Activated CD4-positive, alpha-beta memory T cell treated with anti-CD3 and anti-CD28 coated beads, Interleukin-2, amount 10 ng/mL, durations not matched to agents 7 days and 5 days (primary cell): ENCODE measurements around the gene ANKFY1. TPM values are rescaled to one million over a fixed set of nuclear protein-coding genes. Genes with fewer than 3 reads are reported as not detected.
"Not testable (repeated sequence)": the region's sequence is repeated elsewhere in the genome, so short reads cannot be mapped to it uniquely, and the experiment has no call there.

Source experiments
- CTCF ChIA-PET: fragments of 350-600 bp; sonication (Branson Sonifier 250); formaldehyde crosslinking; loops from one replicate; lab custom pipeline; 2021; ENCODE audit warnings: antibody characterized with exemption, inconsistent platforms; lab: Charles Lee
- POLR2A ChIA-PET: fragments of 350-600 bp; sonication (Branson Sonifier 250); formaldehyde crosslinking; loops from one replicate; lab custom pipeline; 2021; ENCODE audit warnings: antibody characterized with exemption; lab: Charles Lee
- DNase-seq: peaks from one replicate; pipeline ENCODE4 v3.0.0-alpha.2; 2020
- H3K27ac Mint-ChIP-seq: one replicate; pipeline ENCODE4 v1.8.0; 2021; ENCODE audit warnings: mild to moderate bottlenecking, mixed read lengths
- H3K27me3 Mint-ChIP-seq: one replicate; pipeline ENCODE4 v1.8.0; 2021; ENCODE audit warnings: mixed read lengths
- H3K36me3 Mint-ChIP-seq: one replicate; pipeline ENCODE4 v1.8.0; 2021; ENCODE audit warnings: low read depth, mixed read lengths
- H3K4me1 Mint-ChIP-seq: one replicate; pipeline ENCODE4 v1.8.0; 2021; ENCODE audit warnings: mixed read lengths
- H3K4me3 Mint-ChIP-seq: one replicate; pipeline ENCODE4 v1.8.0; 2021; ENCODE audit warnings: mild to moderate bottlenecking, mixed read lengths
- H3K9me3 Mint-ChIP-seq: one replicate; pipeline ENCODE4 v1.8.0; 2021; ENCODE audit warnings: mixed read lengths
- total RNA-seq, 2 experiments: library from RNA; stranded (reverse); gene quantifications; one replicate each; pipeline ENCODE4 v1.2.3, GENCODE V29; 2021

Gene ANKFY1
- total RNA-seq, 2 experiments from 2014 or later: 70.7 to 71.6 TPM

DNA sequence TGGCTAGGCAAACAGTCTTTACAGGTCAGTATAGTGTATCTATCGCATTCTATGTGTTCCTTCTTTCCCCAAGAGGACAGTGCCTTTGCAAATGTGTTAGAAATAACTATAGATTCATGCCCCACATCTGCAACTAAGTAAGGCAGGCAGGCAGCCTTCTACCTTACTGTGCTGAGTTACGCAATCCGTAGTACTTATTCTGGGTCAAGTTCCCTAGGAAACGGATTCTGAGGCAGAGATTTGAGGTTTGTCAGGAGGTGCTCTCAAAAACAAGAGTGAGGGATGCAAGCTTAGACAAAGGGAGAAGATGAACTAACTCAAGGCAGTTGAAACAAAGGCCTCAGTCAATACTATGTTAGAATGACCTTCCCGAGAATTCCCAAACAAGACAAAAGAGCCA lies 12.7 kb upstream of the ANKFY1 start:
- peaks cover 38% of the 10 kb centered on the region for H3K36me3 Mint-ChIP-seq
- no peaks in the 10 kb centered on the region for H3K9me3 Mint-ChIP-seq
- POLR2A ChIA-PET: no interaction called here

GRCh38 chr17:4272972-4273368 lies 9.2 kb upstream of the ANKFY1 start:
- Mint-ChIP-seq H3K4me1 (peaks cover 8% of the 10 kb centered on the region), H3K27ac (no peak overlapping the region), H3K4me3 (no peak overlapping the region), H3K36me3 (peaks cover 37% of the 10 kb centered on the region), H3K27me3 (no peaks in the 10 kb centered on the region), H3K9me3 (no peaks in the 10 kb centered on the region)
- ChIA-PET CTCF (interaction anchor here (1.0 kb wide), 1 partner anchor 24 kb away, joined by 3 read pairs; no protein-coding TSS in a partner anchor), POLR2A (interaction anchor here (1.2 kb wide), 1 partner anchor 9 kb away, joined by 5 read pairs; the partner anchor contains the start of gene ANKFY1)
- DNase-seq: no peak

More for the DNA sequence above, 12.7 kb upstream of the ANKFY1 start:
- no peak overlapping the region for H3K4me3 Mint-ChIP-seq
- no peaks in the 10 kb centered on the region for H3K27me3 Mint-ChIP-seq
- no peak overlapping the region for H3K27ac Mint-ChIP-seq
- H3K4me1 Mint-ChIP-seq: peaks cover 10% of the 10 kb centered on the region
- CTCF ChIA-PET: no interaction called here
- no peak for DNase-seq

DNA sequence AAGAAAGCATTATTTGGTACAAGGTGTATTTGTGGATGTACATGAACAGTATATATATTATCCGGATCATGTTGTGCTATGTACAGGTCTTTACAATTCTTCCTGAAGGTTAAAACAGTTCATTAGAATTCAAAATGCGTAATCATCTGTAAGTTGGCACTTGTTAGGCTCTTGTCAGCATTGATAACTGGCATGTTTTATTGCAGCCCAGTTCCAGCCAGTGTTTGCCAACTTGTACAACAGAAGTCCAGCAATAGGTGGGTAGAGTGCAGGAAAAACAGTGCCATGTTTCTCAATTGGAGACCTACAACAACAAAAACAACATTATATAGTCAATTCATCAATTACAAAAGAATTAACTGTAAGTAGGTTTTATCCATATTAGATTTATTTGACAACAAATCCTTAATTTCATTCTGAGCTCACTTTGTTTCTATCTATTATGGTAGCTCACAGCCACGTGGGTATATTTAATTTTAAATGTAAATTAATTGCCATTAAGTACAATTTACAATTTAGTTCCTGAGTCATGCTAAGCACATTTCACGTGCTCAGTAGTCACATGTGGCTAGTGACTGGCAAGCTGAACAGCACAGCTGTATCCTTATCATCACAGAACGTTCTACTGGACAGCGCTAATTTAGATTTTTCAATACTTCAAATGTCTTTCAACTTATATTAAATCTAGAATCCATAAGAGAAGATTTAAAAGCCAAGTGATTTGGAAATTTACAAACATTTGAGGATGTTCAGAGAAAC lies 8.6 kb upstream of the ANKFY1 start:
- POLR2A ChIA-PET: interaction anchor here (1.2 kb wide), 1 partner anchor 9 kb away, joined by 5 read pairs; the partner anchor contains the start of gene ANKFY1
- Mint-ChIP-seq H3K27me3 (no peaks in the 10 kb centered on the region), H3K4me3 (no peak overlapping the region), H3K9me3 (no peaks in the 10 kb centered on the region), H3K4me1 (peaks cover 8% of the 10 kb centered on the region), H3K27ac (no peak overlapping the region), H3K36me3 (peaks cover 36% of the 10 kb centered on the region)
- CTCF ChIA-PET: interaction anchor here (1.0 kb wide), 1 partner anchor 23 kb away, joined by 3 read pairs; no protein-coding TSS in a partner anchor
- no peak for DNase-seq

DNA sequence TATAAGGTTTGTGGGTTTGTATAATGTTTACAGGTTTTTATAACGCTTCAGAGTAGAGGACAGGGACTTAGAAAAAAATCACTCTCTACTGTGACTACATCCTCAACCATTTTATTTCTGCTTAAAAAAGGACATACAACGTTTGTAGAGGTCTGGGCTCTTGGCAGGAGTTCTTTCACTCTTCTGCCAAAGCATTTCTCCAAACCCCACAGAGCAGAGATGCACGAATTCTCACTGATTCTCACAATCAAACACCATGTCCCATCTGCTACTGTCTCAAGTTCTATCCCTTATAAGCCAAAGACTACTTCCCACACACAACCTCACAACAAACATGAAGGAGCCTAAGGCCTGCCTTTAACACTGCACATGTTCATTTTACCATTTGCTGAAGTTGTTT lies 7.0 kb upstream of the ANKFY1 start:
- peaks cover 28% of the 10 kb centered on the region for H3K36me3 Mint-ChIP-seq
- H3K4me1 Mint-ChIP-seq: no peaks in the 10 kb centered on the region
- CTCF ChIA-PET: interaction anchor here (0.6 to 1.5 kb wide), 2 partner anchors 19 to 20 kb away, joined by 3 read pairs; no protein-coding TSS in a partner anchor
- H3K4me3 Mint-ChIP-seq: no peak overlapping the region
- no peaks in the 10 kb centered on the region for H3K27me3 Mint-ChIP-seq
- no peaks in the 10 kb centered on the region for H3K9me3 Mint-ChIP-seq
- no peak for DNase-seq
- H3K27ac Mint-ChIP-seq: no peak overlapping the region
- POLR2A ChIA-PET: no interaction called here

GRCh38 chr17:4269915-4270314 lies 6.1 kb upstream of the ANKFY1 start:
- POLR2A ChIA-PET: no interaction called here
- no peak overlapping the region for H3K27ac Mint-ChIP-seq
- CTCF ChIA-PET: interaction anchor here (1.5 kb wide), 1 partner anchor 18 kb away, joined by 3 read pairs; no protein-coding TSS in a partner anchor

DNA sequence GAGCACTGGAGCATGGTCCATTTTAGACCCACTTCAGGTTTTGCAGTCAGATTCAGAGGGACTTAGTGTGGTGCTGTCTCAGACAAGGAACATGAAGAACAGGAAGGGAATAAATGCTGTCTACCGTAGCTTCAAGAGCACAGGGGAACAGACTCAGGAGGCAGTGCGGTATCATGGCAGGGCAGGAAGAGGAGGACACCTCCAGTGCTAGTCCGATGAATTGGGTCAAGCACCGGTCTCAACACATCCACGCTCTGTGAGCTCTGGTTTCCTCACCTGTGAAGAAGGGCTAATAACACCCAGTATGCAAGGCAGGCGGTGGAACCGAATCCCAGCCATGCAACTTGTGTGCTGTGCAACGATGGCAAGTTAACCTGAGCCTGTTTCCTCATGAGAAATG lies 3.6 kb upstream of the ANKFY1 start:
- no peaks in the 10 kb centered on the region for H3K9me3 Mint-ChIP-seq
- H3K27me3 Mint-ChIP-seq: no peaks in the 10 kb centered on the region
- ChIA-PET POLR2A (no interaction called here), CTCF (interaction anchor here (1.3 kb wide), 1 partner anchor 15 kb away, joined by 3 read pairs; no protein-coding TSS in a partner anchor)
- H3K27ac Mint-ChIP-seq: no peak overlapping the region
- peaks cover 22% of the 10 kb centered on the region for H3K4me1 Mint-ChIP-seq
- H3K36me3 Mint-ChIP-seq: peaks cover 31% of the 10 kb centered on the region
- DNase-seq: no peak
- H3K4me3 Mint-ChIP-seq: no peak overlapping the region

More at GRCh38 chr17:4269915-4270314, 6.1 kb upstream of the ANKFY1 start:
- DNase-seq: no peak
- Mint-ChIP-seq H3K9me3 (no peaks in the 10 kb centered on the region), H3K4me1 (peaks cover 4% of the 10 kb centered on the region), H3K4me3 (no peak overlapping the region), H3K27me3 (no peaks in the 10 kb centered on the region), H3K36me3 (peaks cover 28% of the 10 kb centered on the region)

DNA sequence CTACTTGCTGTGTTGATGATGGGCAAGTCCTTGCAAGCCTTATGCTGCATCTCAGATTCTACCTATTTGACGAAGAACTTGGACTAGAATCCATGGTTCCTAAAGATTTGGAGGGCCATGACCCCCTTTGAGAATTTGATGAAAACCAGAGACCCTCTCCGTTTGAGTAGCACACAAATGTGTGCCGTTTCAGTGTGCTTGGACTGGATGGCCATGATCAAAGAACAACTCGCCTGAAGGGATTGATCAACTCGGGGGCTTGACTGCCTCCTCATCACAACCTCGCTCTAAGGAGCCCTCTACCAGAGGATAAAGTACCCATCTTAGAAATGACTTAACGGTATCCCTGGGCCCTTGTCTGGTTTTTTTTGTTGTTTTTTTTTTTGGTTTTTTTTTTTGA lies 2.8 kb upstream of the ANKFY1 start:
- Mint-ChIP-seq H3K27me3 (no peaks in the 10 kb centered on the region), H3K4me1 (peaks cover 29% of the 10 kb centered on the region), H3K9me3 (no peaks in the 10 kb centered on the region), H3K4me3 (no peak overlapping the region), H3K36me3 (peaks cover 34% of the 10 kb centered on the region), H3K27ac (no peak overlapping the region)
- ChIA-PET POLR2A (no interaction called here), CTCF (no interaction called here)
- DNase-seq: no peak

DNA sequence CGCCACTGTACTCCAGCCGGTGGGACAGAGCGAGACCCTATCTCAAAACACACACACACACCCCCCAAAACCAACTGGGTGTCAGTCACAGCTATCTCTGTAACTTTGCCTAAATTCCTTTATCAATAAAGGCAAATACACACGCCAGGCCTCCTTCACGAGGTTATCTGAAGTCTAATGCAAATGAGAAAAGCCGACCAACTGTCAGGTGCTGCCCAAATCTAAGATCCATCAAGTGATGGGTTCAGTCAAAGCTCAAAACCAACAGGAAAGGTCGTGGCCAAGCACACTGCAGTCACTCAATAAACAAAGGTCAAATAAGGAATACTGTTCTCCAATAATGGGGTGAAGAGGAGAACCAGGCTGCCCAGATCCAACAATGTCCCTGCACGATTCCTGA lies 1.1 kb downstream of the ANKFY1 start:
- H3K36me3 Mint-ChIP-seq: peaks cover 51% of the 10 kb centered on the region
- H3K4me3 Mint-ChIP-seq: peak overlapping the region; percentile 91
- no peak for DNase-seq
- peaks cover 12% of the 10 kb centered on the region for H3K9me3 Mint-ChIP-seq
- H3K4me1 Mint-ChIP-seq: peaks cover 41% of the 10 kb centered on the region
- H3K27ac Mint-ChIP-seq: peak overlapping the region; percentile 75
- H3K27me3 Mint-ChIP-seq: no peaks in the 10 kb centered on the region
- CTCF ChIA-PET: interaction anchor here (1.0 to 1.3 kb wide), 2 partner anchors 13 to 35 kb away, joined by 3 to 4 read pairs; no protein-coding TSS in a partner anchor
- POLR2A ChIA-PET: interaction anchor here (0.9 to 1.3 kb wide), 4 partner anchors 12 to 103 kb away, joined by 3 to 7 read pairs (median 4); partner anchors contain the start of gene UBE2G1

- Mint-ChIP-seq H3K27me3 (no peaks in the 10 kb centered on the region), H3K36me3 (peaks cover 60% of the 10 kb centered on the region), H3K27ac (no peak overlapping the region), H3K4me1 (peaks cover 54% of the 10 kb centered on the region), H3K4me3 (peak overlapping the region; percentile 63), H3K9me3 (peaks cover 18% of the 10 kb centered on the region)
- POLR2A ChIA-PET: interaction anchor here (1.3 to 1.5 kb wide), 2 partner anchors 11 to 118 kb away, joined by 3 to 4 read pairs; no protein-coding TSS in a partner anchor
- no peak for DNase-seq
- CTCF ChIA-PET: interaction anchor here (0.8 to 1.5 kb wide), 3 partner anchors 12 to 159 kb away, joined by 3 to 7 read pairs (median 4); no protein-coding TSS in a partner anchor
Observed at GRCh38 chr17:4261452-4261851, 2.3 kb downstream of the ANKFY1 start.

- H3K27me3 Mint-ChIP-seq: no peaks in the 10 kb centered on the region
- CTCF ChIA-PET: interaction anchor here (0.6 to 2.0 kb wide), 4 partner anchors 9 to 162 kb away, joined by 3 to 10 read pairs (median 4); no protein-coding TSS in a partner anchor
- peaks cover 64% of the 10 kb centered on the region for H3K36me3 Mint-ChIP-seq
- H3K4me3 Mint-ChIP-seq: no peak overlapping the region
- POLR2A ChIA-PET: no interaction called here
- peaks cover 18% of the 10 kb centered on the region for H3K9me3 Mint-ChIP-seq
- peaks cover 47% of the 10 kb centered on the region for H3K4me1 Mint-ChIP-seq
- no peak for DNase-seq
- no peak overlapping the region for H3K27ac Mint-ChIP-seq
Observed at GRCh38 chr17:4258867-4259266, 4.9 kb downstream of the ANKFY1 start.

- Mint-ChIP-seq H3K27me3 (no peaks in the 10 kb centered on the region), H3K27ac (no peak overlapping the region), H3K4me1 (peaks cover 42% of the 10 kb centered on the region), H3K9me3 (peaks cover 18% of the 10 kb centered on the region), H3K36me3 (peaks cover 60% of the 10 kb centered on the region), H3K4me3 (no peak overlapping the region)
- no peak for DNase-seq
- CTCF ChIA-PET: interaction anchor here (1.5 kb wide), 1 partner anchor 9 kb away, joined by 4 read pairs; no protein-coding TSS in a partner anchor
- POLR2A ChIA-PET: no interaction called here
Observed at GRCh38 chr17:4256952-4257351, 6.8 kb downstream of the ANKFY1 start.

DNA sequence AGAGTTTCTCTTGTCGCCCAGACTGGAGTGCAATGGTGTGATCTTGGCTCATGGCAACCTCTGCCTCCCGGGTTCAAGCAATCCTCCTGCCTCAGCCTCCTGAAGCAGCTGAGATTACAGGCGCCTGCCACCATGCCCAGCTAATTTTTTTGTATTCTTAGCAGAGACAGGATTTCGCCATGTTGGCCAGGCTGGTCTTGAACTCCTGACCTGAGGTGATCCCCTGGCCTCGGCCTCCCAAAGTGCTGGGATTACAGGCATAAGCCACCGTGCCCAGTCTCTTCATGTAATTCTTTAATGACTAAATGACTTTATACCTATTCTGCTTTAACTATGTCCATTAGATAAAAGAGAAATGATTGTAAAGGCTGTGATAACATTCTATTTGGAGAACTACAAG lies 8.5 kb downstream of the ANKFY1 start:
- not testable (repeated sequence) for DNase-seq, H3K27me3 Mint-ChIP-seq, H3K4me3 Mint-ChIP-seq, H3K27ac Mint-ChIP-seq
- H3K4me1 Mint-ChIP-seq: peaks cover 42% of the 10 kb centered on the region
- ChIA-PET POLR2A (interaction anchor here (0.7 kb wide), 1 partner anchor 221 kb away, joined by 3 read pairs; no protein-coding TSS in a partner anchor), CTCF (interaction anchor here (1.4 kb wide), 1 partner anchor 55 kb away, joined by 5 read pairs; no protein-coding TSS in a partner anchor)
- H3K36me3 Mint-ChIP-seq: peaks cover 48% of the 10 kb centered on the region
- peaks cover 18% of the 10 kb centered on the region for H3K9me3 Mint-ChIP-seq

- Mint-ChIP-seq H3K27ac (no peak overlapping the region), H3K4me1 (peaks cover 48% of the 10 kb centered on the region), H3K36me3 (peaks cover 32% of the 10 kb centered on the region), H3K9me3 (no peaks in the 10 kb centered on the region), H3K4me3 (no peak overlapping the region), H3K27me3 (no peaks in the 10 kb centered on the region)
- ChIA-PET POLR2A (interaction anchor here (1.0 to 1.7 kb wide), 2 partner anchors 11 to 12 kb away, joined by 4 to 7 read pairs; no protein-coding TSS in a partner anchor), CTCF (interaction anchor here (1.0 to 3.3 kb wide), 8 partner anchors 8 to 170 kb away, joined by 3 to 12 read pairs (median 6); partner anchors contain the start of gene ANKFY1)
- no peak for DNase-seq
Observed at GRCh38 chr17:4250887-4251286, 12.9 kb downstream of the ANKFY1 start.
